WTC11 (cell line): ENCODE results near the gene RGCC. TPM values are rescaled to one million over a fixed set of nuclear protein-coding genes. Genes with fewer than 3 reads are reported as not detected.

ENCODE experiments used
- ATAC-seq: fragments of 200-7000 bp; cut with Tn5 transposase; 2 replicates; pipeline ENCODE4 v1.10.0; 2021; ENCODE audit warnings: mild to moderate bottlenecking, moderate library complexity
- CTCF ChIA-PET: fragments of 300-600 bp; sonication (Branson Sonifier 250); formaldehyde crosslinking; loops from one replicate; lab custom pipeline; 2021; ENCODE audit warnings: antibody characterized with exemption; lab: Charles Lee
- POLR2A ChIA-PET: fragments of 350-600 bp; sonication (Branson Sonifier 250); formaldehyde crosslinking; loops from one replicate; lab custom pipeline; 2021; ENCODE audit warnings: antibody characterized with exemption; lab: Charles Lee
- DNase-seq: peaks from one replicate; pipeline ENCODE4 v3.0.0; 2021; ENCODE audit warnings: low spot score
- H3K27ac Mint-ChIP-seq: 2 replicates; pipeline ENCODE4 v1.8.0; 2021; ENCODE audit warnings: mixed read lengths
- H3K27me3 Mint-ChIP-seq: 2 replicates; pipeline ENCODE4 v1.8.0; 2021; ENCODE audit warnings: low read depth, mild to moderate bottlenecking, moderate library complexity, mixed read lengths
- H3K36me3 Mint-ChIP-seq: 2 replicates; pipeline ENCODE4 v1.8.0; 2021; ENCODE audit warnings: mixed read lengths
- H3K4me1 Mint-ChIP-seq: 2 replicates; pipeline ENCODE4 v1.8.0; 2022; ENCODE audit warnings: mixed read lengths
- H3K4me3 Mint-ChIP-seq: 2 replicates; pipeline ENCODE4 v1.8.0; 2021; ENCODE audit warnings: mild to moderate bottlenecking, moderate library complexity, mixed read lengths
- H3K9me3 Mint-ChIP-seq: 2 replicates; pipeline ENCODE4 v1.8.0; 2021; ENCODE audit warnings: mixed read lengths
- AFF4 ChIP-seq: sonication (generic); formaldehyde crosslinking; IDR thresholded peaks from 2 replicates; pipeline ENCODE4 v1.8.1; 2023; ENCODE audit warnings: mild to moderate bottlenecking, missing genetic modification reagents, borderline replicate concordance
- ARID4B ChIP-seq: sonication (generic); formaldehyde crosslinking; IDR thresholded peaks from 2 replicates; pipeline ENCODE4 v1.8.0; 2023; ENCODE audit warnings: missing genetic modification reagents, mild to moderate bottlenecking, borderline replicate concordance
- E2F4 ChIP-seq: sonication (generic); formaldehyde crosslinking; IDR thresholded peaks from 2 replicates; pipeline ENCODE4 v1.8.1; 2022; ENCODE audit warnings: low read depth, mild to moderate bottlenecking, moderate library complexity, missing genetic modification reagents, borderline replicate concordance
- E2F5 ChIP-seq: sonication (generic); formaldehyde crosslinking; IDR thresholded peaks from 2 replicates; pipeline ENCODE4 v1.8.1; 2022; ENCODE audit warnings: mild to moderate bottlenecking, moderate library complexity, missing genetic modification reagents
- ELF4 ChIP-seq: sonication (generic); formaldehyde crosslinking; IDR thresholded peaks from 2 replicates; pipeline ENCODE4 v1.8.1; 2022; ENCODE audit warnings: low read depth, mild to moderate bottlenecking, moderate library complexity, missing genetic modification reagents
- ERG ChIP-seq: fragments of 250-450 bp; sonication (Bioruptor Pico); IDR thresholded peaks from 2 replicates; pipeline ENCODE4 v1.8.0; 2021; ENCODE audit warnings: mild to moderate bottlenecking
- FOXK1 ChIP-seq: sonication (generic); formaldehyde crosslinking; IDR thresholded peaks from 2 replicates; pipeline ENCODE4 v1.8.0; 2022; ENCODE audit warnings: mild to moderate bottlenecking, moderate library complexity, missing genetic modification reagents
- JUN ChIP-seq: sonication (generic); formaldehyde crosslinking; IDR thresholded peaks from 2 replicates; pipeline ENCODE4 v1.8.0; 2023; ENCODE audit warnings: mild to moderate bottlenecking, missing genetic modification reagents
- NFYB ChIP-seq: sonication (generic); formaldehyde crosslinking; conservative IDR thresholded peaks from 2 replicates; pipeline ENCODE4 v1.8.0; 2022; ENCODE audit warnings: low read depth, missing genetic modification reagents
- NR1H2 ChIP-seq: sonication (generic); formaldehyde crosslinking; IDR thresholded peaks from 2 replicates; pipeline ENCODE4 v1.9.0; 2021; ENCODE audit warnings: mild to moderate bottlenecking, moderate library complexity, missing genetic modification reagents
- NR3C1 ChIP-seq: sonication (generic); formaldehyde crosslinking; conservative IDR thresholded peaks from 2 replicates; pipeline ENCODE4 v1.8.1; 2023; ENCODE audit warnings: low read depth, mild to moderate bottlenecking, missing genetic modification reagents
- OVOL2 ChIP-seq: fragments of 250-450 bp; sonication (Bioruptor Pico); IDR thresholded peaks from 2 replicates; pipeline ENCODE4 v1.9.0; 2021; ENCODE audit warnings: mild to moderate bottlenecking, borderline replicate concordance
- SMAD4 ChIP-seq: sonication (generic); formaldehyde crosslinking; IDR thresholded peaks from 2 replicates; pipeline ENCODE4 v1.8.0; 2022; ENCODE audit warnings: mild to moderate bottlenecking, missing genetic modification reagents
- TEAD1 ChIP-seq: sonication (generic); formaldehyde crosslinking; IDR thresholded peaks from 2 replicates; pipeline ENCODE4 v1.8.0; 2022; ENCODE audit warnings: mild to moderate bottlenecking, missing genetic modification reagents
- TP53 ChIP-seq: sonication (generic); formaldehyde crosslinking; IDR thresholded peaks from 2 replicates; pipeline ENCODE4 v1.8.1; 2023; ENCODE audit warnings: mild to moderate bottlenecking, missing genetic modification reagents
- ZBTB21 ChIP-seq: sonication (generic); formaldehyde crosslinking; IDR thresholded peaks from 2 replicates; pipeline ENCODE4 v1.8.1; 2023; ENCODE audit warnings: mild to moderate bottlenecking, missing genetic modification reagents, borderline replicate concordance
- ZNF423 ChIP-seq: fragments of 250-450 bp; sonication (Bioruptor Pico); IDR thresholded peaks from 2 replicates; pipeline ENCODE4 v2.1.2; 2022; ENCODE audit warnings: mild to moderate bottlenecking, moderate library complexity
- total RNA-seq: library from RNA; stranded (reverse); gene quantifications from 3 replicates; pipeline ENCODE4 v1.2.3, GENCODE V29; 2021
- TF ChIP-seq, protein P1 (sequence below): sonication (generic); formaldehyde crosslinking; IDR thresholded peaks from 2 replicates; pipeline ENCODE4 v1.8.1; 2023; ENCODE audit warnings: mild to moderate bottlenecking, missing genetic modification reagents, moderate library complexity
- TF ChIP-seq, protein P2 (sequence below): sonication (generic); formaldehyde crosslinking; IDR thresholded peaks from 2 replicates; pipeline ENCODE4 v1.8.0; 2023; ENCODE audit warnings: missing genetic modification reagents

The RGCC gene
- total RNA-seq, 1 experiment from 2014 or later, result 0.48 TPM

DNA sequence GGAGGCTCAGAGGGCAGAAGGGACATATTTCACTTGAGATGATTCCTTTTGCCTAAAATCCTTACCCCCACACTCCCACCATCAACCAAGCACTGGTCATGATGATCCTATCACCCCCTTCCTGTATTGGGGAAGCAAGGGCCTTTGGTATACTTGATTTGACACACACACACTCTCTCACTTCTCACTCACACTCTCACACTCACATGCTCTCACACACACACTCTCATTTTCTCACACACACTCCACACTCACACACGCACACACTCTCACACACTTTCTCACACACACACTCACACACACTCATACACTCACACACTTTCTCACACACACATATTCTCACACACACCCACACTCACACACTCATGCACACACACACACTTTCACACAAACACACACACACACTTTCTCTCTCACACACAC is 8.6 kb downstream of the RGCC start (continued):
- TF ChIP-seq E2F5 (CRISPR knock-in tag), result no peak
- TF ChIP-seq, protein P1, sequence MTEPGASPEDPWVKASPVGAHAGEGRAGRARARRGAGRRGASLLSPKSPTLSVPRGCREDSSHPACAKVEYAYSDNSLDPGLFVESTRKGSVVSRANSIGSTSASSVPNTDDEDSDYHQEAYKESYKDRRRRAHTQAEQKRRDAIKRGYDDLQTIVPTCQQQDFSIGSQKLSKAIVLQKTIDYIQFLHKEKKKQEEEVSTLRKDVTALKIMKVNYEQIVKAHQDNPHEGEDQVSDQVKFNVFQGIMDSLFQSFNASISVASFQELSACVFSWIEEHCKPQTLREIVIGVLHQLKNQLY (CRISPR knock-in tag), result no peak
- no peak for TF ChIP-seq TP53 (CRISPR knock-in tag)
- TF ChIP-seq ARID4B (CRISPR knock-in tag), result no peak
- TF ChIP-seq, protein P2, sequence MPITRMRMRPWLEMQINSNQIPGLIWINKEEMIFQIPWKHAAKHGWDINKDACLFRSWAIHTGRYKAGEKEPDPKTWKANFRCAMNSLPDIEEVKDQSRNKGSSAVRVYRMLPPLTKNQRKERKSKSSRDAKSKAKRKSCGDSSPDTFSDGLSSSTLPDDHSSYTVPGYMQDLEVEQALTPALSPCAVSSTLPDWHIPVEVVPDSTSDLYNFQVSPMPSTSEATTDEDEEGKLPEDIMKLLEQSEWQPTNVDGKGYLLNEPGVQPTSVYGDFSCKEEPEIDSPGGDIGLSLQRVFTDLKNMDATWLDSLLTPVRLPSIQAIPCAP (CRISPR knock-in tag), result no peak
- no peak for TF ChIP-seq TEAD1 (CRISPR knock-in tag)
- no peak for TF ChIP-seq ZBTB21 (CRISPR knock-in tag)

DNA sequence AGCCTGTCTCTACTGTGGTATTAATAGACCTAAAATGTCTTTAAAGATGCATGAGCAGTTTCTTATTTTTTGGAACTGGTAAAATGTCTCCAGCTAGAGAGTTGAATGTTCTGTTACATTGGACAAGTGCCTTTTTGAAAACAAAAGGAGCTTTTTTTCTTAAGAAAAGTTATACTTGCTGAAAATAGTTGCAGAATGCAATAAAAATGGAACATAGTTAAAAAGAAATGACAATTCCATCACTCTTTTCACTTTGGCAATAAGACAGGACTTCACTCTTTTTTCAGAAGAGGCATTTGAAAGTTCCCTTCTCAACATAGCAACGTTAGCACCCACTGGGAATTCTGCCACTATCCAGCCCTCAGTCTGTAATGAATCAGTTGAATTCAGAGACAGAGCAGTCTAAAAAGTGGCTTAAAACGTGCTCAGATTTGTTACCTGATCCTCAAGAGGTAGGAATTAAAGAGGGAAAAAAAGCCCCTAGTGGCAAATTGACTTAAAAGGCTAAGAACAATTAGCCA is 10.1 kb downstream of the RGCC start:
- POLR2A ChIA-PET, result no interaction called here
- Mint-ChIP-seq H3K36me3 (no peaks in the 10 kb centered on the region), H3K4me1 (peaks cover 10% of the 10 kb centered on the region), H3K27me3 (no peaks in the 10 kb centered on the region), H3K4me3 (no peak overlapping the region), H3K27ac (no peak overlapping the region)
- no peak for ATAC-seq
- TF ChIP-seq TEAD1 (CRISPR knock-in tag) (no peak), FOXK1 (CRISPR knock-in tag) (no peak), JUN (no peak), ZNF423 (CRISPR knock-in tag) (no peak), E2F4 (CRISPR knock-in tag) (no peak), NR1H2 (CRISPR knock-in tag) (no peak), AFF4 (CRISPR knock-in tag) (no peak), ELF4 (CRISPR knock-in tag) (no peak), NR3C1 (no peak), SMAD4 (no peak), OVOL2 (no peak), NFYB (no peak), ERG (CRISPR knock-in tag) (no peak)
- TF ChIP-seq, all 79 proteins: peak for 0
- CTCF ChIA-PET, result no interaction called here
- no peaks in the 10 kb centered on the region for H3K9me3 Mint-ChIP-seq
- DNase-seq, result no peak
